ENCODE data around the gene DZIP1L. TPM values are rescaled to one million over a fixed set of nuclear protein-coding genes. Genes with fewer than 3 reads are reported as not detected.
"Not testable (repeated sequence)": the region's sequence is repeated elsewhere in the genome, so short reads cannot be mapped to it uniquely, and the experiment has no call there.

Gene DZIP1L
- total RNA-seq, 1 donor from 2014 or later: 0.16 TPM

DNA sequence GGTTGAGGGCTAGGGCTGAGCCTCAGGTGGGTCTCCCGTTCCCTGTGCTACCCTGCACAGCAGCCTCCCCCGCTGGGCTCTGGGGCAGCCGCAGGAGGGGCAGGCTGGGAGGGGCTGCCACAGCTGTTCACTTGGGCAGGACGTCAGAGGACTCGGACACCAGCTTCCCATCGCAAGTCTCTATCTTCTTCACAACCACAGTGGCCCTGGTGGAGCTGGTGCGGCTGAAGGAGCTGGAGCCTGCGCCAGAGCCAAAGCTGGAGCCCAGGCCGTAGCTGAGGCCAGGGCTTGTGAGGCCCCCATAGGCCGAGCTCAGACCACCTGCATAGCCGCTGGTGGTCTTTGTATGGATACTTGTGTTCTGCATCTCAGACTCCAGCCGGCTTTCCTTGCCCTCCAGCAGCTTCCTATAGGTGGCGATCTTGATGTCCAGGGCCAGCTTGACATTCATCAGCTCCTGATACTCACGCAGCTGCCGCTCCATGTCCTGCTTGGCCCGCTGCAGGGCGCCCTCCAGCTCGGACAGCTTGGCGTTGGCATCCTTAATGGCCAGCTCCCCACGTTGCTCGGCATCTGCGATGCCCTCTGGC, 14.0 kb downstream of the DZIP1L start:
- H3K4me1 Mint-ChIP-seq (ENCODE audit: low read depth); H3K9me3 Mint-ChIP-seq; intact Hi-C loops (cut with micrococcal nuclease); H3K4me3 Mint-ChIP-seq; H3K36me3 Mint-ChIP-seq (ENCODE audit: low read depth); DNase-seq (ENCODE audit: low spot score); H3K27me3 Mint-ChIP-seq (ENCODE audit: insufficient read depth); H3K27ac Mint-ChIP-seq: not testable (repeated sequence)

GRCh38 chr3:138099417-138099816, 16.0 kb downstream of the DZIP1L start:
- DNase-seq (ENCODE audit: low spot score): no peak
- Mint-ChIP-seq H3K36me3 (ENCODE audit: low read depth) (no peaks in the 10 kb centered on the region), H3K9me3 (no peaks in the 10 kb centered on the region), H3K4me3 (no peak overlapping the region), H3K4me1 (ENCODE audit: low read depth) (no peaks in the 10 kb centered on the region), H3K27ac (no peak overlapping the region), H3K27me3 (ENCODE audit: insufficient read depth) (peaks cover 9% of the 10 kb centered on the region)
- intact Hi-C loops (cut with micrococcal nuclease): no loop called here

DNA sequence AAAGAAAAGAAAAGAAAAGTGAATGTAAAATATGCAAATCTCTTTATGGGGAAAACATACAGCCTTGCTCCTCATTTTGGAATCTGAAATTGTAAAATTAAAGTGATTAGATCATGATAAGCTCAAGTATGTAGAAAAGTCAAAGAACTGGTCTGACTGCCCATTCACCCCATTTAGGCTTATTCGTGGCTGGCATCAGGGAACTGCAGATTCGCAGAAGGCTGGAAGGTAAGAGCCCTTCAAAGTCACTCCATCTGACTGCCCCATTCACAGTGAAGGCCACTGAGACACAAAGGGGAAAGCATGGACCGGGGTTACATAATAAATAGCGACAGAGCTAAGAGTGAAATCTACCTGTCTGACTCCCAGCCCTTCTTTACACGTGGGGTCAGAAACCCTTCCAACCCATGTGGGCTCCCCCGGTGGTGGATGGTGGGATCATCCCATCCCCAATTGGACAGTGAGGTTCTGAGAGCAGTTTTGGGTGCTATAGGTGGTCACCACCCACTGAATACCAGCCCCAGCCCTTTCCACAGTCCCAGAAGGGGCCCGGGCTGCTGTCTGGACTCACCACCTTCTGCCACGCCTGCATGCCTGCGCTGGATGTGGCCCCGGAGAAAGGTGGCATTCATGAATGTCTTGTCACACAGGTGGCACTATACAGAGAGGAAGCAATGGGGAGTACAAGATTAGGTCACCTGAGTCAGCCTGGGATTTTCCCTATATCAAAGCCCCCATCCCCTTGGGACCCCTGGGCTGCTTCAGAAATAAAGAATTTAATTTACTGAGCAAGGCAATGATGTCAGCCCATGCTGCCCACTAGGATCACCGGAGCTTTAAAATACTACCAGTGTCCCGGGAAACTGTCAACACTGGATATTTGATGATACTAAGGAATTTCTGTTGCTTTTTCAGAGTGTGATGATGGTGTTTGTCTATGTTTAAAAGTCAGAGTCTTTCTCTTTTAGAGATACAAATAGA, 17.9 kb downstream of the DZIP1L start:
- H3K9me3 Mint-ChIP-seq: no peaks in the 10 kb centered on the region
- no peak overlapping the region for H3K27ac Mint-ChIP-seq
- H3K36me3 Mint-ChIP-seq (ENCODE audit: low read depth): no peaks in the 10 kb centered on the region
- intact Hi-C loops (cut with micrococcal nuclease): no loop called here
- DNase-seq (ENCODE audit: low spot score): no peak
- H3K27me3 Mint-ChIP-seq (ENCODE audit: insufficient read depth): peaks cover 14% of the 10 kb centered on the region
- H3K4me3 Mint-ChIP-seq: no peak overlapping the region
- no peaks in the 10 kb centered on the region for H3K4me1 Mint-ChIP-seq (ENCODE audit: low read depth)

- Mint-ChIP-seq H3K4me1 (ENCODE audit: low read depth) (no peaks in the 10 kb centered on the region), H3K4me3 (no peak overlapping the region), H3K9me3 (no peaks in the 10 kb centered on the region), H3K27me3 (ENCODE audit: insufficient read depth) (peaks cover 14% of the 10 kb centered on the region), H3K27ac (no peak overlapping the region), H3K36me3 (ENCODE audit: low read depth) (no peaks in the 10 kb centered on the region)
- DNase-seq (ENCODE audit: low spot score): no peak
- intact Hi-C loops (cut with micrococcal nuclease): no loop called here
These were observed 21.7 kb downstream of the DZIP1L start for GRCh38 chr3:138093721-138094120.

DNA sequence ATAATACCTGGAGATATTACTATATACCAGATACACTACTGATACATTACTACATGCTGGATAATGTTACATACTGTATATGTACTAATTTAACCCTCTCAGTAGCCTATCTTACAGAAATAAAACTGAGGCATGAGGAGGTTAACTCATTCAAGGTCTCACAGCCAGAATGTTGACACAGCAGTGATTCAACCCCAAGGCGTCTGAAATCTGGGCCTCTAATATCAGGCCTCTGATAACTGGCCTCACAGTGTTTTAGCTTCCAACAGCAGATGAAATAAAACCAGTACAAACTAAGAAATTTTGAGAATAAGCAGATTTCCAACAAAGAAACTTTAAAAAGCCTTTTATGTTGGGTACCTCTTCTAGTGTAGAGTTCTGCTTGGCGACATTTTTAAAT, 23.4 kb downstream of the DZIP1L start:
- H3K9me3 Mint-ChIP-seq: no peaks in the 10 kb centered on the region
- H3K36me3 Mint-ChIP-seq (ENCODE audit: low read depth): no peaks in the 10 kb centered on the region
- H3K27ac Mint-ChIP-seq: no peak overlapping the region
- no peaks in the 10 kb centered on the region for H3K4me1 Mint-ChIP-seq (ENCODE audit: low read depth)
- no peak overlapping the region for H3K4me3 Mint-ChIP-seq
- H3K27me3 Mint-ChIP-seq (ENCODE audit: insufficient read depth): peaks cover 17% of the 10 kb centered on the region
- no peak for DNase-seq (ENCODE audit: low spot score)
- intact Hi-C loops (cut with micrococcal nuclease): no loop called here

DNA sequence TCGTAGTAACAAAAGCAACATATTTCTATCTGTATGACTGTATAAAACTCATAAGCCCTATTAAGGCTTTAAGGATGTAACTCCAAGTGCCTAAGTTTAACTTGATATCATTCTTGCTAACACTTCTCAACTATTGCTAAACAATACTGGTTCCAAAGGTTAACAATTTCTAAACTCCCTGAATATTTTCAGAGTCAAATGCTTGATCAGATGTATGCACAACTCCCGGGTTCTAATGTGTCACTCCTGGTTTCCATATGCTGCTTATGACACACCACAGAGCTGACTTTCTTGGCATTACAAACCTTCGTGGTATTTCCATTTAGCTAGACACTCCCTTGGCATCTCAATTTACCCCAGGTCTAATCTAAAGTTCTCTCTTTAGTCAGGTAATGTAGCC, 26.3 kb downstream of the DZIP1L start:
- Mint-ChIP-seq H3K36me3 (ENCODE audit: low read depth) (no peaks in the 10 kb centered on the region), H3K4me1 (ENCODE audit: low read depth) (no peaks in the 10 kb centered on the region)

DNA sequence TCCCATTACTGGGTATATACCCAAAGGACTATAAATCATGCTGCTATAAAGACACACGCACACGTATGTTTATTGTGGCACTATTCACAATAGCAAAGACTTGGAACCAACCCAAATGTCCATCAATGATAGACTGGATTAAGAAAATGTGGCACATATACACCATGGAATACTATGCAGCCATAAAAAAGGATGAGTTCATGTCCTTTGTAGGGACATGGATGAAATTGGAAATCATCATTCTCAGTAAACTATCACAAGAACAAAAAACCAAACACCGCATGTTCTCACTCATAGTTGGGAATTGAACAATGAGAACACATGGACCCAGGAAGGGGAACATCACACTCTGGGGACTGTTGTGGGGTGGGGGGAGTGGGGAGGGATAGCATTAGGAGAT, 29.7 kb downstream of the DZIP1L start:
- H3K27me3 Mint-ChIP-seq (ENCODE audit: insufficient read depth); intact Hi-C loops (cut with micrococcal nuclease); H3K9me3 Mint-ChIP-seq; H3K27ac Mint-ChIP-seq; DNase-seq (ENCODE audit: low spot score); H3K36me3 Mint-ChIP-seq (ENCODE audit: low read depth); H3K4me3 Mint-ChIP-seq: not testable (repeated sequence)
- H3K4me1 Mint-ChIP-seq (ENCODE audit: low read depth): peaks cover 25% of the 10 kb centered on the region

More for the DNA sequence above, 26.3 kb downstream of the DZIP1L start:
- DNase-seq (ENCODE audit: low spot score): no peak
- H3K27me3 Mint-ChIP-seq (ENCODE audit: insufficient read depth): peaks cover 9% of the 10 kb centered on the region
- no peak overlapping the region for H3K4me3 Mint-ChIP-seq
- no peak overlapping the region for H3K27ac Mint-ChIP-seq
- H3K9me3 Mint-ChIP-seq: no peaks in the 10 kb centered on the region
- intact Hi-C loops (cut with micrococcal nuclease): no loop called here

GRCh38 chr3:138084196-138084595, 31.2 kb downstream of the DZIP1L start:
- Mint-ChIP-seq H3K4me1 (ENCODE audit: low read depth) (peaks cover 25% of the 10 kb centered on the region), H3K27ac (no peak overlapping the region), H3K9me3 (no peaks in the 10 kb centered on the region), H3K27me3 (ENCODE audit: insufficient read depth) (peaks cover 7% of the 10 kb centered on the region), H3K36me3 (ENCODE audit: low read depth) (no peaks in the 10 kb centered on the region), H3K4me3 (no peak overlapping the region)
- DNase-seq (ENCODE audit: low spot score): no peak
- intact Hi-C loops (cut with micrococcal nuclease): no loop called here

DNA sequence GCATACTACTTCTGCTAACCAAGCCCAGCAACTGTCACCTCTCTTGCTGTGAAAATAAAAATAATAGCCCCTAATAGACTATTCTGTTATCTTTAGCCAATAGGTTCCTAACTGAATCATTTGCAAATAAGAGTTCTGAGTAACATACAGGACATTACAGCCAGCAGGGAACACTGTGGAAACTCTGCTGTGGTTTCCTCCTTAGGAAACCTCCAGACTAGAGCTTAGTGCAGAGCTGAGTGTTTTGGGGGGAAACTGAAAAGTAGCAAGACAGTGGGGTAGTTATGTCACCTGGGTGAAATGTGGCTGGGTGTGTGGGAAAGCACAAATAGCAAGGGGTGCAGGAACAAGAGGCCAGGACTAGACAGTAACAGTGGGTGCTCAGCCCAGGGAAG, 32.4 kb downstream of the DZIP1L start:
- H3K9me3 Mint-ChIP-seq: no peaks in the 10 kb centered on the region
- H3K4me3 Mint-ChIP-seq: peak overlapping the region; percentile 41
- no peaks in the 10 kb centered on the region for H3K36me3 Mint-ChIP-seq (ENCODE audit: low read depth)
- H3K27ac Mint-ChIP-seq: peak overlapping the region; percentile 51
- DNase-seq (ENCODE audit: low spot score): no peak
- H3K4me1 Mint-ChIP-seq (ENCODE audit: low read depth): peaks cover 25% of the 10 kb centered on the region
- intact Hi-C loops (cut with micrococcal nuclease): loop anchor here (1.0 kb wide), 1 partner anchor 17 kb away; no protein-coding TSS in a partner anchor
- peaks cover 7% of the 10 kb centered on the region for H3K27me3 Mint-ChIP-seq (ENCODE audit: insufficient read depth)

DNA sequence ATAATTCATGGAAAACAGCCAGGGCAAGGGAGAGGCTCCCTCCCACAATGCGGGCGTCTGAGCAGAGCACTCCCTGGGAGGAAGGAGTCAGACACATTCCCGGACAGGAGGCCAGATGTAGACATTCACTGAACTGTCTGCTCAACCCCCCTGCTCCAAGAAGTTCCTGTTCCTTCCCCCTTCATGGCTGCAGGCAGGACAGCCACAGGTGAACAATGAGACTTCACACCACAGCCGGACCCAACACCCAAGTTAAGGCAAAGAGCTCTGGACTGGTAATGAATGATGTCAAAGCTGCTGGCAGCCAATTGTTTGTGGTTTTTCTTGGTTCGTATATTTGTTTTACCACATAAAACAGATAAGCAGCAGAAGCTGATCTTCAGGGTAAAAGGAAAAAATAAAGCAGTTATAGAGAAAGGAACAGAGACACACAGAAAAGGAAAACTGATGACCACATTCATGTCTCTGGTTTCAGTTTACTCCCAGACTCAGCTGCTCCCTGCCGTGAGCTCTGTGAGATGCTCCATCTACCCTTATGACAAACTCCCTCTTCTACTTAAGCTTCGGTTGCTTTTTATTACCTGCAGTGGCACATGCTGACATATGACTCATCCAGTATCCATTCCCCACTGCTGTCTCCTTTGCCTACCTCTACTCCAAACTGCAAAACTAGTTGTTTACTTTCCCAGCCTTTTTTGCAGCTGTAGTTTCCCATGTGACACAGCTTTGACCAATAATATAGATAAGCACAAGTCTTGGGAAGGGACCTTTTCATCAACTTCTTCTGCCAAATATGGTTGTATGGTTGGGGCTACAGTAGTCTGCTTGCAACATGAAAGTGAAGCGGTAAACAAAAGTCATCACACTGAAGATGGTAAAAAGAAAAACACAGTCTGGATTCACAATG, 33.1 kb downstream of the DZIP1L start:
- peak overlapping the region; percentile 19 for H3K4me3 Mint-ChIP-seq
- H3K9me3 Mint-ChIP-seq: no peaks in the 10 kb centered on the region
- H3K27me3 Mint-ChIP-seq (ENCODE audit: insufficient read depth): peaks cover 7% of the 10 kb centered on the region
- H3K36me3 Mint-ChIP-seq (ENCODE audit: low read depth): no peaks in the 10 kb centered on the region
- peak overlapping the region; percentile 51 for H3K27ac Mint-ChIP-seq
- H3K4me1 Mint-ChIP-seq (ENCODE audit: low read depth): peaks cover 25% of the 10 kb centered on the region
- DNase-seq (ENCODE audit: low spot score): peak; percentile 9
- intact Hi-C loops (cut with micrococcal nuclease): loop anchor here (1.0 kb wide), 1 partner anchor 16 kb away; no protein-coding TSS in a partner anchor

GRCh38 chr3:138081371-138082084, 33.9 kb downstream of the DZIP1L start:
- no peaks in the 10 kb centered on the region for H3K9me3 Mint-ChIP-seq
- H3K4me3 Mint-ChIP-seq: peak overlapping the region; percentile 16

DNA sequence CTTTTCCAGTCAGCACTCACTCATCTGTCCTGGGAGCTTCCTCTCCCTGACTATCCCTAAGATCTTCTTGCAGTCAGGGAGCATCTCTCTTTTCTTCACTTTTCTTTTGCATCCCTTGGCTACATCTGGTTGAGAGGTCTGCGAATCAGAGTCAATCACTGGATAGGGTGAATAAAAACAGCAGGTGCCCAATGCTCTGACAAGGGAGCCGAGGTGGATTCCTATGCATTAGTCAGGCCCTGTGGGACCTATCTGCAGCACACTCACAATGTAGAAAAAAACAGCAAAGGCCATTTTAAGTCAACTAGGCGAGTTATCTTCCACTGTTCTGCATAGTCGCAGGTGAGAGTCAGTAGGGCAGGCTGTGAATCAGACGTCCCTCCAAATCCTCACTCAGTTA, 35.5 kb downstream of the DZIP1L start:
- peaks cover 25% of the 10 kb centered on the region for H3K4me1 Mint-ChIP-seq (ENCODE audit: low read depth)
- H3K36me3 Mint-ChIP-seq (ENCODE audit: low read depth): no peaks in the 10 kb centered on the region
- DNase-seq (ENCODE audit: low spot score): no peak
- H3K27me3 Mint-ChIP-seq (ENCODE audit: insufficient read depth): peaks cover 4% of the 10 kb centered on the region
- no peak overlapping the region for H3K27ac Mint-ChIP-seq
- intact Hi-C loops (cut with micrococcal nuclease): no loop called here
- H3K9me3 Mint-ChIP-seq: no peaks in the 10 kb centered on the region
- H3K4me3 Mint-ChIP-seq: no peak overlapping the region

More at GRCh38 chr3:138081371-138082084, 33.9 kb downstream of the DZIP1L start:
- no peak overlapping the region for H3K27ac Mint-ChIP-seq
- no peaks in the 10 kb centered on the region for H3K36me3 Mint-ChIP-seq (ENCODE audit: low read depth)
- peaks cover 25% of the 10 kb centered on the region for H3K4me1 Mint-ChIP-seq (ENCODE audit: low read depth)
- intact Hi-C loops (cut with micrococcal nuclease): loop anchor here (1.0 kb wide), 1 partner anchor 15 kb away; no protein-coding TSS in a partner anchor
- peaks cover 4% of the 10 kb centered on the region for H3K27me3 Mint-ChIP-seq (ENCODE audit: insufficient read depth)
- DNase-seq (ENCODE audit: low spot score): no peak
